Ovary (tissue), 9 donors: ENCODE data around the gene HOXB9. TPM values are rescaled to one million over a fixed set of nuclear protein-coding genes. Genes with fewer than 3 reads are reported as not detected.

Experiments
- DNase-seq, 5 donors: peaks; one replicate each; pipeline ENCODE4 v3.0.0-alpha.2; 2019 to 2020
- H3K27ac ChIP-seq, 2 donors: fragments of 200-600 bp; one replicate each; pipeline versions ENCODE4 v1.5.1 to v1.8.0; 2019 to 2022
- H3K27me3 ChIP-seq: fragments of 200-600 bp; one replicate; pipeline ENCODE4 v1.8.0; 2022
- H3K36me3 ChIP-seq: fragments of 200-600 bp; sonication (generic); one replicate; pipeline ENCODE4 v1.5.1; 2019
- H3K4me1 ChIP-seq: one replicate; pipeline ENCODE4 v1.8.1; 2013; ENCODE audit warnings: mild to moderate bottlenecking, moderate library complexity; ENCODE audit not compliant: insufficient read depth
- H3K4me3 ChIP-seq: fragments of 200-600 bp; sonication (generic); one replicate; pipeline ENCODE4 v1.5.1; 2017
- H3K9me3 ChIP-seq, 2 donors: fragments of 200-600 bp in 1 of 2; sonication (generic) in 1 of 2; one replicate each; pipeline versions ENCODE4 v1.5.1 to v1.8.1; 2013 to 2019; ENCODE audit warnings: mild to moderate bottlenecking in 1 of 2, moderate library complexity in 1 of 2
- EP300 ChIP-seq: sonication (generic); formaldehyde crosslinking; IDR thresholded peaks from one replicate; pipeline ENCODE4 v1.6.1; 2017; ENCODE audit warnings: antibody characterized with exemption
- POLR2A ChIP-seq: fragments of 450-650 bp; IDR thresholded peaks from one replicate; pipeline ENCODE4 v1.6.1; 2017; ENCODE audit warnings: antibody characterized with exemption, mild to moderate bottlenecking, moderate library complexity
- WGBS, 3 donors: extraction: QIAGEN DNeasy Blood & Tissue Kit in 1 of 3; methylation state at CpG; one replicate each; pipeline versions ENCODE4 v1.1.5 to v1.1.7; 2013 to 2017; 5-methylcytosine and 5-hydroxymethylcytosine counted together
- intact Hi-C, 4 donors: fragments of 100-400 bp; cut with DNase I; formaldehyde crosslinking; loops; one replicate each; pipeline versions ENCODE4 v1.11.0 to v1.15.1; 2022 to 2023
- polyA plus RNA-seq, 2 donors: library from polyadenylated mRNA; stranded (reverse); fragments of 200-250 nt in 1 of 2; fragments of 350-450 nt in 1 of 2; fragmentation: Illumina TruSeq in 1 of 2; extraction: RNeasy Lipid Tissue Mini Kit (QIAGEN cat#74804) in 1 of 2; gene quantifications; one replicate each; pipeline ENCODE4 v1.2.3, GENCODE V29; 2013 to 2014
- total RNA-seq, 7 donors: library from RNA; depleted of rRNA in 2 of 7; stranded (reverse); fragments of >200 nt in 2 of 7; fragmentation: NEBNext Ultra II Directional in 3 of 7; extraction: Animal tissue kit (Norgen Biotek cat#: 25700) in 3 of 7; gene quantifications; one replicate each; pipeline versions ENCODE4 v1.1.0 to v1.2.4, GENCODE V29; 2016 to 2023
- TF ChIP-seq, protein P1 (sequence below), 3 donors: fragments of 450-650 bp in 2 of 3; fragments of 200-600 bp in 1 of 3; IDR thresholded peaks; one replicate each; pipeline versions ENCODE4 v1.5.1 to v1.8.0; 2016 to 2022; ENCODE audit warnings: antibody characterized with exemption in 3 of 3, mild to moderate bottlenecking in 1 of 3
- donor health status: DM: no; HTN: no; CAD: no; lungs with moderate emphysema.
- donor health status: DM: no; HTN: no; CAD: no.
- donor health status: Bipolar disorder and iron deficiency.
- donor health status: DM: yes; HTN: yes; CAD: no.
- donor health status: DM: no; HTN: no; CAD: no.
- donor health status: DM: yes; HTN: yes; CAD: no.

The HOXB9 gene
- total and polyA plus RNA-seq, 9 donors: 0.10 to 0.36 (median 0.12) TPM; not detected in 4

DNA sequence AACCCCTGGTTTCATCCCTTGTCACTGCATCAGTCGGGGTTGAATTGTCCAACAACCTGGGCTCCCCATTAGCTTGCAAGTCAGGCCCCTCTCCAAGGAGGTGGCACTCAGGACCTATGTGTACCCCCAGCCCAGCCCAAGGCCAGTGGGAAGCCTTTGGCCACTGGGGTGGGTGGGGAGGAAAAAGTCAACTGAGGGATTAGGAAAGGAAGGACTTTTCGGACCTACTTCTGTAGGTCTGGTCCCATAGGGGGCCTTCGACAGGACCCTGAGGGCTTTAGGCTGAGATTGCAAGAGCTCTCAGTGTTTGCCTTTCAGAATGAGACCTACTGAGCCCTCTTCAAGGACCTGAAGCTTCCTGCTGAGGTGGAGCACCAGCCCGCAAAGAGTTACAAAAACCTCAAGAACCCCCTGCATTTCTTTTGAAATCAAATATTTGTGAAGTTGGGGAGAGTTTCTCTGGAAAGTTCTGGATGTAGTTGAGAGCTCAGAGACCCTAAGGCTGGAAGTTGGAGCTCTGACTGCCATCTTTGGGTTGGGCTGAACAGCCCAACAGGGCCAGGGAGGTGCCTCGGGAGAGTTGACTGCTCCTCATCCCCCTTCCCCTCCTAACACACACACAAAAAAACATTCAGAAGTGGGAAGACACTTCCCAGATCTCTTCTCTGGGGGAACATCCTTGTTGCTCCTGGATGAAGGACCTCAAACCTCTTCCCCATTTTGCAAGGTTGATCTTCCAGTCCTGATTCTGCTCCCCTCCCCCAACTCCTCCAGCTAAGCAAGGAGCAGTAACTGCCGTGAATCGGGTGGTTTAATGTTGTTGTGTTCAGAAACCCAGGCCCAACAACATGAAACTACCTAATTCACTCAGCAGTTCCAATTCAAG is 5.8 kb upstream of the HOXB9 start:
- no peaks in the 10 kb centered on the region for H3K27me3 ChIP-seq
- DNase-seq: no peak
- WGBS, 3 donors: 23 to 38% (median 30%) methylated on average over 7 of the region's 7 CpGs
- H3K9me3 ChIP-seq: no peaks in the 10 kb centered on the region
- no peaks in the 10 kb centered on the region for H3K4me1 ChIP-seq
- intact Hi-C loops: no loop called here
- no peak overlapping the region for H3K27ac ChIP-seq
- TF ChIP-seq EP300 (no peak), POLR2A (no peak)
- TF ChIP-seq, protein P1, sequence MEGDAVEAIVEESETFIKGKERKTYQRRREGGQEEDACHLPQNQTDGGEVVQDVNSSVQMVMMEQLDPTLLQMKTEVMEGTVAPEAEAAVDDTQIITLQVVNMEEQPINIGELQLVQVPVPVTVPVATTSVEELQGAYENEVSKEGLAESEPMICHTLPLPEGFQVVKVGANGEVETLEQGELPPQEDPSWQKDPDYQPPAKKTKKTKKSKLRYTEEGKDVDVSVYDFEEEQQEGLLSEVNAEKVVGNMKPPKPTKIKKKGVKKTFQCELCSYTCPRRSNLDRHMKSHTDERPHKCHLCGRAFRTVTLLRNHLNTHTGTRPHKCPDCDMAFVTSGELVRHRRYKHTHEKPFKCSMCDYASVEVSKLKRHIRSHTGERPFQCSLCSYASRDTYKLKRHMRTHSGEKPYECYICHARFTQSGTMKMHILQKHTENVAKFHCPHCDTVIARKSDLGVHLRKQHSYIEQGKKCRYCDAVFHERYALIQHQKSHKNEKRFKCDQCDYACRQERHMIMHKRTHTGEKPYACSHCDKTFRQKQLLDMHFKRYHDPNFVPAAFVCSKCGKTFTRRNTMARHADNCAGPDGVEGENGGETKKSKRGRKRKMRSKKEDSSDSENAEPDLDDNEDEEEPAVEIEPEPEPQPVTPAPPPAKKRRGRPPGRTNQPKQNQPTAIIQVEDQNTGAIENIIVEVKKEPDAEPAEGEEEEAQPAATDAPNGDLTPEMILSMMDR (IDR thresholded peaks at IDR 0.05): no peak
- no peak overlapping the region for H3K4me3 ChIP-seq
- H3K36me3 ChIP-seq: no peaks in the 10 kb centered on the region

DNA sequence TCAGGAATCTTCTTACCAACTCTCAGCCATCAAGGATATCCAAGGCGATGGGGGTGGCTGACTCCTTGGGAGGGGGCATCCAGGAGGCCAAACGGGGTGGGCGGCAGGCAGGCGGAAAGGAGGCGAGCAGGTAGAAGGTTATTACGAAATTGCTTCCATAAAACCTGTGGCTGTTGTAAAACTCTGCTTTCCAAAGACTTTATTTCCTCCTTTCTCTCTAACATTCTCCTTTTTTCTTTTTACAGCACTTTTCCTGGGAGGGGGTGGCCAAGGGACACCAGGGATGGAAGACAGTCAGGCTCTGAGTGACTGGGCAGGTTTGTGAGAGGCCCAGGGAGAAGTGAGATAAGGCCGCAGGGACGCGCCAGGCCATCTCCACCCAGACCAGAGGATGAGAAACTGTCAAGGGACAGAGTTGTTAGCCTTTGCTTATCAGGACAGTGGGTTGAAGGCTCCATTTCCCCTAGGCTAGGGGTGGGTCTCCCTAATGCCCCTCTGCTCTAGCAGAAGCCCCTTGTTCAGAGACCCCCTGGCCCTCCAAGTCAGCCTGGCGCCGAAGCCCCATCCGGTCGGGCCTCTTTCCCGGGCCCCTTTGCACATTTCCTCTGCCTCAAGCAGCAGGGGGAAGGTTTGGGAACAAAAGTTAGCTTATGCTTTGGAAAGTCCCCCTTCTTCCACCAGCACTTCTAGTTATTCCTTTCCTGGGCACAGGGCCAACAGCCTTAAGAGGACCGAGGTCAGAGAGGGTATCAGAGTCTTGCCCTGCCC is 5.0 kb upstream of the HOXB9 start:
- 18 to 41% (median 21%) methylated on average over 15 of the region's 15 CpGs for WGBS, 3 donors
- Histone ChIP-seq H3K36me3 (no peaks in the 10 kb centered on the region), H3K27ac (no peak overlapping the region), H3K9me3 (no peaks in the 10 kb centered on the region), H3K4me3 (no peak overlapping the region), H3K4me1 (no peaks in the 10 kb centered on the region), H3K27me3 (no peaks in the 10 kb centered on the region)
- intact Hi-C loops: no loop called here
- DNase-seq: no peak
- TF ChIP-seq EP300 (no peak), POLR2A (no peak)
- TF ChIP-seq, protein P1 (IDR thresholded peaks at IDR 0.05): no peak

DNA sequence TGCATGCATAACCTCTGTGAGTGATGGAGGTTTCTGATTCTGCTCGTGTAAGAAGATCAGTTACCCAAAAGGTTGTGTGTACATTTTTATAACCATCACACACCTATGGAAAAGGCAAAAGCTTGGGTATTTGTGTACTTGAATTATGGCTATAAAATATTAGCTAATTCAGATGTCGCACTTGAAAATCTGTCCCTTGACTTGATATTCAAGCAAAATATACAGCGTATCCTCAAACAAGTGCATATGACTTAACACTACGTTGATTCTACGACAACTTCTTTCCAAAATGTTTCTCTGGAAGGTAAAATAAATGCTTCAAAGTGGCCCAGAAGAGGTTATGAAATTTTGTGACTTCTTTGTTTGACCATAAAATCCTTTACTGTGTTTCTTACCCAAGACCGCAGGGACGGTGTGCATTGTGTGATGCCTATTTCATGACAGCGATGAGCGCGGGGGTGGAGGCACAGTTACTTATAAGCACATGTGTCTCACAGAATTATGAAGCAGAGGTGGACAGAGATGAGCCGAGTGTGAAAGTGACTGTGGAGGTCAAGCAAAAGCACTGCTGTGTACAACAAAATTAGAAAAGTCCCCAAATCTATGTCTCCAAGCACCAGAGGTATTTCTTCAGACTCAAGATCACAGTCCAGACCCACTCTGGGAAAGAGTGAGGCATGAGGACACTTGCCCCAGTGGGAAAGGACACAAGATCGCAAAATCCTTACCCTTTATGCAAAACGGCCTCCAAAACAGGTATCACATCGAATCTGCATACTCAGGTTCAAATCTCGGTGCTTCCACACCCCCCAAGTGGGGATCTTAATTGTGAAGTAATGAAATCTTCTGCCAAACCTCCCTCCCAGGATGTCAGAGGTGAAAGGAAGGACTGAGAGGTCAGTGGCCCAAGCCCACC is 4.1 kb upstream of the HOXB9 start:
- intact Hi-C loops: no loop called here
- WGBS, 3 donors: 16 to 30% (median 22%) methylated on average over 15 of the region's 15 CpGs
- no peaks in the 10 kb centered on the region for H3K9me3 ChIP-seq
- H3K4me3 ChIP-seq: no peak overlapping the region
- no peaks in the 10 kb centered on the region for H3K4me1 ChIP-seq
- no peak for DNase-seq
- no peak overlapping the region for H3K27ac ChIP-seq
- TF ChIP-seq POLR2A (no peak), EP300 (no peak)
- TF ChIP-seq, protein P1 (IDR thresholded peaks at IDR 0.05): no peak
- no peaks in the 10 kb centered on the region for H3K27me3 ChIP-seq
- H3K36me3 ChIP-seq: no peaks in the 10 kb centered on the region

DNA sequence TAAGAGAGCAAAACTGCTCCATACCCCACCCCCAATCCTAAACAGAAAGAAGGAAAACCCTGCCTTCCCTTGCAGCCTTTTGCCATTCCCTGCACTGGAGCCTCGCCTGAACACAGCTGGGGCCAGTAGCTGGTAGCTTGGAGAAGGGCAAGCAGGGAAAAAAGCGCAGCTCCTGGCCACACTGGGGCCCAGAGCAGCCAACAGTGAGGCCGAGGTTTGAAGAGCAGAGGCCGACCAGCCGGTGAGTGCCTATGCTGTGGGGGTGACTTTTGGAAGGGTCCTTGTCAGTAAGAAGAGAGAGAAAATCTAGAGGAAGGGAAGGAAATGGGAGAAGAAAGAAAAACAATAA is 3.2 kb upstream of the HOXB9 start:
- WGBS, 3 donors: 17 to 39% (median 22%) methylated on average over 5 of the region's 5 CpGs
- H3K4me1 ChIP-seq: peaks cover 2% of the 10 kb centered on the region
- no peak overlapping the region for H3K27ac ChIP-seq
- H3K4me3 ChIP-seq: no peak overlapping the region
- H3K36me3 ChIP-seq: no peaks in the 10 kb centered on the region
- intact Hi-C loops: loop anchor here in 1 of 4 donors (10.0 kb wide), 1 partner anchor 295 kb away; no protein-coding TSS in a partner anchor
- DNase-seq: no peak
- no peak for TF ChIP-seq EP300
- TF ChIP-seq POLR2A: no peak
- TF ChIP-seq, protein P1 (IDR thresholded peaks at IDR 0.05): no peak
- peaks cover 2% of the 10 kb centered on the region for H3K27me3 ChIP-seq
- no peaks in the 10 kb centered on the region for H3K9me3 ChIP-seq
